Lower leg skin (tissue), 3 donors: ENCODE data around the gene VCP.

Experiments
- POLR2A ChIP-seq, 2 donors: fragments of 450-650 bp; IDR thresholded peaks; one replicate each; pipeline ENCODE4 v1.6.1; 2016 to 2017; ENCODE audit warnings: antibody characterized with exemption in 2 of 2, mild to moderate bottlenecking in 1 of 2, moderate library complexity in 1 of 2
- TF ChIP-seq, protein P1 (sequence below), 3 donors: fragments of 450-650 bp; IDR thresholded peaks; one replicate each; pipeline ENCODE4 v1.5.1; 2016; ENCODE audit warnings: antibody characterized with exemption in 3 of 3, mild to moderate bottlenecking in 3 of 3, moderate library complexity in 2 of 3

- TF ChIP-seq, protein P1, sequence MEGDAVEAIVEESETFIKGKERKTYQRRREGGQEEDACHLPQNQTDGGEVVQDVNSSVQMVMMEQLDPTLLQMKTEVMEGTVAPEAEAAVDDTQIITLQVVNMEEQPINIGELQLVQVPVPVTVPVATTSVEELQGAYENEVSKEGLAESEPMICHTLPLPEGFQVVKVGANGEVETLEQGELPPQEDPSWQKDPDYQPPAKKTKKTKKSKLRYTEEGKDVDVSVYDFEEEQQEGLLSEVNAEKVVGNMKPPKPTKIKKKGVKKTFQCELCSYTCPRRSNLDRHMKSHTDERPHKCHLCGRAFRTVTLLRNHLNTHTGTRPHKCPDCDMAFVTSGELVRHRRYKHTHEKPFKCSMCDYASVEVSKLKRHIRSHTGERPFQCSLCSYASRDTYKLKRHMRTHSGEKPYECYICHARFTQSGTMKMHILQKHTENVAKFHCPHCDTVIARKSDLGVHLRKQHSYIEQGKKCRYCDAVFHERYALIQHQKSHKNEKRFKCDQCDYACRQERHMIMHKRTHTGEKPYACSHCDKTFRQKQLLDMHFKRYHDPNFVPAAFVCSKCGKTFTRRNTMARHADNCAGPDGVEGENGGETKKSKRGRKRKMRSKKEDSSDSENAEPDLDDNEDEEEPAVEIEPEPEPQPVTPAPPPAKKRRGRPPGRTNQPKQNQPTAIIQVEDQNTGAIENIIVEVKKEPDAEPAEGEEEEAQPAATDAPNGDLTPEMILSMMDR (IDR thresholded peaks at IDR 0.05) = no peak
- TF ChIP-seq POLR2A (IDR thresholded peaks at IDR 0.05) = no peak
Observed at GRCh38 chr9:35054185-35054835, 18.1 kb downstream of the VCP start.
